Measurements from ENCODE around the gene LY6G6C.

DNA sequence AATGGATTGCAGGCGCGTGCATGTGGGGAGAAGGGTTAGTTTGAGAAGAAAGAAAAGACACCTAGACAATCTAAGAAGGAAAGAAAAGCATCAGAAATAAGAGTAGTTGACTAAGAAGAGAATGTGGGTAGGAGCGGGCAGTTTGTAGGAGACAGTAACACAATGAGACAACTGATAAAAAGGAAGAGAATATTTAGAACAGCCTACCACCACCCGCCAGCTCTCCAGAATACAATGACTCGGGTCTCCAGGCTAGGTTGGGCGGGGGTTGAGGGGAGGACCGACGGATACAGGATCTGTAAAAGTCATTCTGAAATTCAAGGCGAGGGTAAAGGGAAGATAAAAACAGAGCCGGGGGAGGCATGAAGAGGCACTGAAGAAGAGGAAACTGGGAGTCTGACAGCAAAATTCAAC lies 19.1 kb downstream of the LY6G6C start:
- TF ChIP-seq ZIK1 (CRISPR knock-in tag; IDR thresholded peaks at IDR 0.05; ENCODE audit: borderline replicate concordance, low read depth) (no peak), FOXK2 (IDR thresholded peaks at IDR 0.05) (no peak), CTCF (CRISPR knock-in tag; IDR thresholded peaks at IDR 0.05) (no peak)
- TF ChIP-seq, protein P1, sequence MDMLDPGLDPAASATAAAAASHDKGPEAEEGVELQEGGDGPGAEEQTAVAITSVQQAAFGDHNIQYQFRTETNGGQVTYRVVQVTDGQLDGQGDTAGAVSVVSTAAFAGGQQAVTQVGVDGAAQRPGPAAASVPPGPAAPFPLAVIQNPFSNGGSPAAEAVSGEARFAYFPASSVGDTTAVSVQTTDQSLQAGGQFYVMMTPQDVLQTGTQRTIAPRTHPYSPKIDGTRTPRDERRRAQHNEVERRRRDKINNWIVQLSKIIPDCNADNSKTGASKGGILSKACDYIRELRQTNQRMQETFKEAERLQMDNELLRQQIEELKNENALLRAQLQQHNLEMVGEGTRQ (IDR thresholded peaks at IDR 0.05; ENCODE audit: low read depth, low read length): no peak
- TF ChIP-seq, protein P1 (CRISPR knock-in tag; IDR thresholded peaks at IDR 0.05; ENCODE audit: borderline replicate concordance): no peak

All from HepG2 (cell line).